Osteocyte (in vitro differentiated cells): ENCODE results near the gene DYNC2H1. TPM values are rescaled to one million over a fixed set of nuclear protein-coding genes. Genes with fewer than 3 reads are reported as not detected.
A peak's percentile ranks its signal among the peaks of the same experiment; 100 is the strongest.

ENCODE experiments used
- DNase-seq: peaks from one replicate; pipeline ENCODE4 v3.0.0; 2021; ENCODE audit warnings: mixed read lengths; ENCODE audit not compliant: unreplicated experiment; ENCODE audit errors: extremely low spot score
- H3K27ac Mint-ChIP-seq: one replicate; pipeline ENCODE4 v1.8.0; 2021; ENCODE audit warnings: mild to moderate bottlenecking, mixed read lengths; ENCODE audit not compliant: unreplicated experiment
- H3K27me3 Mint-ChIP-seq: one replicate; pipeline ENCODE4 v1.8.0; 2021; ENCODE audit warnings: mixed read lengths; ENCODE audit not compliant: unreplicated experiment
- H3K36me3 Mint-ChIP-seq: one replicate; pipeline ENCODE4 v1.8.0; 2021; ENCODE audit warnings: mixed read lengths; ENCODE audit not compliant: unreplicated experiment
- H3K4me1 Mint-ChIP-seq: one replicate; pipeline ENCODE4 v1.8.0; 2021; ENCODE audit warnings: mixed read lengths; ENCODE audit not compliant: unreplicated experiment
- H3K4me3 Mint-ChIP-seq: one replicate; pipeline ENCODE4 v1.8.0; 2021; ENCODE audit warnings: mild to moderate bottlenecking, moderate library complexity, mixed read lengths; ENCODE audit not compliant: unreplicated experiment
- H3K9me3 Mint-ChIP-seq: one replicate; pipeline ENCODE4 v1.8.0; 2021; ENCODE audit warnings: mixed read lengths; ENCODE audit not compliant: unreplicated experiment
- total RNA-seq: library from RNA; stranded (reverse); gene quantifications from 2 replicates; pipeline ENCODE4 v1.2.1, GENCODE V29; 2021
- TF ChIP-seq, protein P1 (sequence below): fragments of 200-600 bp; sonication (generic); IDR thresholded peaks from 2 replicates; pipeline ENCODE4 v1.5.0; 2021; ENCODE audit warnings: antibody characterized with exemption, mild to moderate bottlenecking, moderate library complexity

DYNC2H1 gene
- total RNA-seq, 1 donor from 2014 or later: 23.4 TPM

DNA sequence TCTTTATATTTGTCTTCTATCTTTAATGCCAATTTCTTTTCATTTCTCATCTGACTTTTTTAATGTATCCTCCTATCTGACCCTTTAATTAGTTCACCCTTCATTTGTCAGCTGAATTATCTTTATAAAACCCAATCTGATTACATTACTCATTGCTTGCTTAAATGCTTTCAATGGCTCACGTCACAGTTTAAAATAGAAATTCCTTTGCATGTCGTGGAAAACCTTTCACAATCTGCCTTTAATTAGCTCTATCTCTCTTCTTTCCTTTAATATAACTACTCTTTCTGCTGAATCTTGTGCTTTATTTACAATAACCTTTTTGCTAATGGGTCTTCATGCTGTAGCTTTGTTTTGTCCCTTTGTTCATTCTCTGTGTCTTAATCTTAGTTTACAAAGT lies 125.7 kb downstream of the DYNC2H1 start:
- H3K4me3 Mint-ChIP-seq: no peak overlapping the region

DNA sequence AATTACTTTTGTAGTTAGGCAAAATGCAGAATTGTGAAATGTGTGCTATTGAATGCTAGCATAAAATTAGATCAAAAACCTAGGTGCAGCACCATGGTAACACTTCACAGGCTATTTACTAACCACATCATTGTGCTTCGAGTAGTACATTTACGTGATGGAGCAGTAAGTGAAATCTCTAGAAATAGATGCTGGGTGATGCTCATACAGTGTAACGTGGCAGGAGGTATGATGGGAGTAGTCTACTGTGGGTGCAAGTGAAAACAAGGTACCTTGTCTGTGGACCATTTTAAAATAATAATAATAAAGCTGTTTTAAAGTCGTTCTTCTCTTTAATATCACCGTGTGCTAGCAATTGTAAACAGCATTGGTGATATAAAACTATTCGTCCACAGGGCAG lies 132.3 kb downstream of the DYNC2H1 start:
- H3K27me3 Mint-ChIP-seq: no peaks in the 10 kb centered on the region
- H3K27ac Mint-ChIP-seq: no peak overlapping the region
- H3K36me3 Mint-ChIP-seq: peaks cover 23% of the 10 kb centered on the region
- TF ChIP-seq, protein P1, sequence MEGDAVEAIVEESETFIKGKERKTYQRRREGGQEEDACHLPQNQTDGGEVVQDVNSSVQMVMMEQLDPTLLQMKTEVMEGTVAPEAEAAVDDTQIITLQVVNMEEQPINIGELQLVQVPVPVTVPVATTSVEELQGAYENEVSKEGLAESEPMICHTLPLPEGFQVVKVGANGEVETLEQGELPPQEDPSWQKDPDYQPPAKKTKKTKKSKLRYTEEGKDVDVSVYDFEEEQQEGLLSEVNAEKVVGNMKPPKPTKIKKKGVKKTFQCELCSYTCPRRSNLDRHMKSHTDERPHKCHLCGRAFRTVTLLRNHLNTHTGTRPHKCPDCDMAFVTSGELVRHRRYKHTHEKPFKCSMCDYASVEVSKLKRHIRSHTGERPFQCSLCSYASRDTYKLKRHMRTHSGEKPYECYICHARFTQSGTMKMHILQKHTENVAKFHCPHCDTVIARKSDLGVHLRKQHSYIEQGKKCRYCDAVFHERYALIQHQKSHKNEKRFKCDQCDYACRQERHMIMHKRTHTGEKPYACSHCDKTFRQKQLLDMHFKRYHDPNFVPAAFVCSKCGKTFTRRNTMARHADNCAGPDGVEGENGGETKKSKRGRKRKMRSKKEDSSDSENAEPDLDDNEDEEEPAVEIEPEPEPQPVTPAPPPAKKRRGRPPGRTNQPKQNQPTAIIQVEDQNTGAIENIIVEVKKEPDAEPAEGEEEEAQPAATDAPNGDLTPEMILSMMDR: no peak
- H3K9me3 Mint-ChIP-seq: no peaks in the 10 kb centered on the region
- H3K4me3 Mint-ChIP-seq: no peak overlapping the region
- no peak for DNase-seq
- no peaks in the 10 kb centered on the region for H3K4me1 Mint-ChIP-seq

More for the DNA sequence above, 125.7 kb downstream of the DYNC2H1 start:
- no peak for DNase-seq
- Mint-ChIP-seq H3K9me3 (no peaks in the 10 kb centered on the region), H3K27me3 (no peaks in the 10 kb centered on the region), H3K36me3 (peaks cover 20% of the 10 kb centered on the region), H3K4me1 (no peaks in the 10 kb centered on the region), H3K27ac (no peak overlapping the region)
- TF ChIP-seq, protein P1: no peak

DNA sequence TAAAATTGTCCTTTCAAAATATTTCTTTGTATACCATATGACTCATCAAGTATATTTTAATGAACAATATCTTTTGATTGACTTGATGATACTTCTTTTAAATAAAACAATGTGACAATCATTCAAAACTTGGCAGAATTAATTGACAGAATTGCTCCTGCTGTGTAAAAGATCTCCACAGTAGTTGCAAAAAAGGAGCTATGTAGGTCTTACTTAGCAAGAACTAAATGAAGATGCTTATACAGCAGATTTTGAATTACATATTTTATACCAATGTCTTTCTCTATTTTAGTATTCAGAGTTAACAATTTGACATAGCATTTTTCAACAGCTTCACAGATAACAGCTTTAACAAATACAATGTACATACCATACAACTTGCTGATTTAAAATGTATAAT lies 144.9 kb downstream of the DYNC2H1 start:
- Mint-ChIP-seq H3K4me1 (no peaks in the 10 kb centered on the region), H3K36me3 (peaks cover 20% of the 10 kb centered on the region), H3K27me3 (no peaks in the 10 kb centered on the region), H3K27ac (no peak overlapping the region), H3K9me3 (no peaks in the 10 kb centered on the region), H3K4me3 (no peak overlapping the region)
- DNase-seq: no peak
- TF ChIP-seq, protein P1: no peak

DNA sequence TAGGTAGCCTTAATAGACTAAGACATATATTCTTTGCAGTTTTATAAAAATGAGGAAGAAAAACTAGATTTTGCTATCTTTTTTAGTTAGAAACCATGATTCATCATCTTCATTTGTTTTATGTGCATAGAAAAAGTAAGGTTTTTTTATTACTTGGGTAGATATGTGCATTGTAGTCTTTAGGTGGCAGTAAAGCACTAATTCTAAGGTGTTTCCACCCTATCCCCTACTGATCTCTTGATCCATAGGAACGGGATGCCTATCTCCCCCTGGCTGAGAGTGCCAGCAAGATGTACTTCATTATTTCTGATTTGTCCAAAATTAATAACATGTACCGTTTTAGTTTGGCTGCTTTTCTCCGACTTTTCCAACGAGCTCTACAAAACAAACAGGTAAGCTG lies 148.1 kb downstream of the DYNC2H1 start:
- Mint-ChIP-seq H3K27me3 (no peaks in the 10 kb centered on the region), H3K4me3 (no peak overlapping the region)
- TF ChIP-seq, protein P1: peak; percentile 53

DNA sequence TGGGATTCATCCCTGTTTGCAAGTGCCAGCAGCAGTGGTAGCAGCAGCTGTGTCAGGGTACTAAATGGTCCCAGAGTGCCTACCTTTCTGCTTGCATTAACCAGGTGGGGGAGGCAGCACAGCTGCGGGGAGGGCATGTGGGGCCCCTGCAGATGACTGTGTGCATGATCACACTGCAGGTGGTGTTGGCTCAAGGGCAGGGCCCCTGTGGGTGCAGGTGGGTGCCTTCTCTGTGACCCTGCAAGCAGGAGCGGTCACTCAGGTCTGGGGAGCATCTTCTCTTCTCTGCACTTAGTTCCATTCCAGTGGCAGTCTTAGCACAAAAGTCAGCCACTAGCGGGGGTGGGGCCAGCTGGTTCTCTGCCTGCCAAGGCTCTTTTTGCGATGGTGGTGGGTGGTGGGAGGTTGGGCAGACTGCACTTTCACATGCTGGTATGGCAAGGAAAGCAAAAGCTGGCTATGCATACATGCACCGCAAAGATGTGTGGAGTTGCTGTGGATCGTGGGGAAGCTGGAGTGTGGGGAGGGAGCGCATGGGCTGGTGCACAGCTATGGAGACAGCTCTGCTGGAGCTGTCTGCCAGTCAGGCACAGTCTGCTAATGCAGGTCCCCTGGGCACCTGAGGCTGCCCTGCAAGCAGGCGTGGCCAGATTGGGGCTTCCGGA lies 157.1 kb downstream of the DYNC2H1 start:
- Mint-ChIP-seq H3K9me3 (no peaks in the 10 kb centered on the region), H3K27me3 (no peaks in the 10 kb centered on the region), H3K4me1 (no peaks in the 10 kb centered on the region), H3K4me3 (no peak overlapping the region), H3K27ac (no peak overlapping the region), H3K36me3 (peaks cover 12% of the 10 kb centered on the region)
- no peak for DNase-seq
- TF ChIP-seq, protein P1: no peak

More for the DNA sequence above, 148.1 kb downstream of the DYNC2H1 start:
- H3K4me1 Mint-ChIP-seq: no peaks in the 10 kb centered on the region
- H3K9me3 Mint-ChIP-seq: no peaks in the 10 kb centered on the region
- no peak overlapping the region for H3K27ac Mint-ChIP-seq
- no peak for DNase-seq
- peaks cover 20% of the 10 kb centered on the region for H3K36me3 Mint-ChIP-seq
